OCI-LY7 (cell line): ENCODE results near the gene TRIM71.

ENCODE experiments used
- CTCF ChIP-seq: fragments of 200-600 bp; sonication (generic); conservative IDR thresholded peaks from 2 replicates; pipeline ENCODE4 v1.5.1; 2014; ENCODE audit warnings: mild to moderate bottlenecking, antibody characterized with exemption, low read length, moderate library complexity, mixed read lengths
- EZH2phosphoT487 ChIP-seq: fragments of 200-600 bp; sonication (generic); IDR thresholded peaks from 2 replicates; pipeline ENCODE4 v1.6.1; 2018; ENCODE audit warnings: low read depth, borderline replicate concordance, mild to moderate bottlenecking, mixed run types, antibody characterized with exemption, low read length, moderate library complexity, mixed read lengths

DNA sequence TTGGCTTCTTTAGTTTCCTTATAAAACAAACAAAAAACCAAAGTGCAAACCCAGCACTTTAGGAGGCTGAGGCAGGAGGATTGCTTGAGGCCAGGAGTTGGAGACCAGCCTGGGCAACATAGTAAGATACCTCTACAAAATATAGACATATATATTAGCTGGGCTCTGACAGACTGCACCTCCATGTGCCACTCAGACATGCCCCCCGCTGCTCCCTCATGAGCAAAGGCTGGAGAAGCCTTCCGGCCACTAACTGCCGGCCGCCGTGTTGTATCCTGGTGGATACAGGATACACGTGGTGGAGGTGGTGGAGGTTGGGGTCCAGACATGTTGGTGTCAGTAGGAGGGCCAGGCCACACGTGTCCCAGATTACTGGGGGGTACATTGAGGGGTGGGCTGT is 104.3 kb downstream of the TRIM71 start:
- TF ChIP-seq CTCF (no peak), EZH2phosphoT487 (no peak)
